NCI-H82 (cell line): ENCODE results near the gene PAXIP1.
"Not testable (repeated sequence)": the region's sequence is repeated elsewhere in the genome, so short reads cannot be mapped to it uniquely, and the experiment has no call there.

Source experiments
- DNase-seq: peaks from one replicate; lab custom pipeline; 2025; lab: John Stamatoyannopoulos, UW

PAXIP1 gene

GRCh38 chr7:154946166-154946565 is 56.8 kb downstream of the PAXIP1 start:
- no peak for DNase-seq

DNA sequence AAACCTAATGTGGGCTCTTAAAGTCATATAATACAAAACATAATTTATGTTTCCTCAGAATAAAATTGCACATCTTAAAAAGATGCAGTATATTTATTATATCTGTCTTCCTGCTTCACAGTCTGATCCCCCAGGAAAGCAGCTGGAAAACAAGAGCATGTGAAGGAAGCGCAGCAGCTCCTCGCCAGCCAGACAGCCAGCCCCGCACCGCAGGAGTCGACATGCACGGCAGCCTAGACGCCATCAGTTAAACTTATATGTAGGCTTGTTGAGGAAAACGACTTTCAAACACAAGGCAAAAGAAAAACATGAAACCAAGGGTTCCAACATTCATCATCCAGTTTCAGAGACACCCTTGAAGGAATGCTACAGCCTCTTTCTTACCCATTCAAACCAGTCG is 59.0 kb downstream of the PAXIP1 start:
- DNase-seq: no peak

GRCh38 chr7:154942691-154943090 is 60.2 kb downstream of the PAXIP1 start:
- no peak for DNase-seq

DNA sequence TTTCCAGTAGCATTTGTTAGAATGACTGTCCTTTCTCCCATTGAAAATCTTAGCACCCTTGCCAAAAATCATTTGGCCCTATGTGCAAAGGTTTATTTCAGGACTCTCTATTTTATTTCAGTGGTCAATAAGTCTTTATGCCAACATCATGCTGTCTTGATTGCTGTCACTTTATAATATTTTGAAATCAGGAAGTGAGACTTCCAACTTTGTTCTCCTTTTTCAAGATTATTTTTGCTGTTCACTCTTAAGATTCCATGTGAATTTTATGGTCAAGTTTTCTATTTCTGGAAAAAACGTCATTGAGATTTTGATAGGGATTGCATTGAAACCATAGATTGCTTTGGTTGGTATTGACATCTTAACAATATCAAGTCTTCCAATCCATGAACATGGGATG is 65.1 kb downstream of the PAXIP1 start:
- no peak for DNase-seq

- DNase-seq: not testable (repeated sequence)
These were observed 68.5 kb downstream of the PAXIP1 start for GRCh38 chr7:154934353-154934952.

DNA sequence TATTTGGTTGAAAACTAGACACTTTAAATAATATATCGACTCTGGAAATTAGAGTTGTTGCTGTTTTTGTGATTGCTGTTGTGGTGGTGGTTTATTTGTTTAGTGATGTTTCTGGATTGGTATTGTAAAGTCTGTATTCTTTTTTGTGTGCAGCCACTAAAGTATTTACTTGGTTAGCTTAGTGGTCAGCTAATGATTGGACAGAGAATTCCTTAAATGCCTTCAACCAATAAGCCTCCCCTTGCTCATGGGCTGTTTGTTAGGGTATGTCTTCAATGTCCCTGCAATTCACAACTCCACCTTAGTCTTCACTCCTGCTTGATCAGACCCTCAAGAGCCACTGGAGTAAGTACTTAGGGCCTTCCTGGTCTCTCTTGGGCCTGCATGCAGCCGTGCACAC is 71.0 kb downstream of the PAXIP1 start:
- no peak for DNase-seq

DNA sequence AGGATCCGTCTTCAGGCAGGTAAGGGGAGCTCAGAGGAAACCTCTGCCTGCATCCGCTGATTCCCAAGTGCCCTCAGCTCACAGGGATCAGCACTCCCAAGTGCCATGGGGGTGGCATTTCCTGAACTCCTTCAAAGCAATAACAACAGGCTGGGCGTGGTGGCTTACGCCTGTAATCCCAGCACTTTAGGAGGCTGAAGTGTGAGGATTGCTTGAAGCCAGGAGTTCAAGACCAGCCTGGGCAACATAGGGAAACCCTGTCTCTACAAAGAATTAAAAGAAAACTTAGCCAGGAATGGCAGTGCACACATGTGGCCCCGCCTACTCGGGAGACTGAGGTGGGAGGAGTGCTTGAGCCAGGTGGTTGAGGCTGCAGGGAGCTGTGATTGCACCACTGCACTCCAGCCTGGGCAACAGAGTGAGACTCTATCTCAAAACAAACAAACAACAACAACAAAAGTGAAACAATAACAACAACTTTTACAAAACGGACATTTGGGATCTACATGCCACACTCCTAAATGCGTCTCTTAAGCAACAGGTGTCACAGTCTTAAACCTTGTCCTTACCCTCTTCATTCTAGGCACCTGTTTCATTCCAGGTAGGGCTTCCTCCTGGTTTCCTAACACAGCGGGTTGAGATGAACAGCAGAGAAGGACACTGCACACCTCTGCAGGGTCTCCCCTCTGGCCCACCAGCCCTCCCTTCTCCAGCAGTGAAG is 73.8 kb downstream of the PAXIP1 start:
- no peak for DNase-seq

GRCh38 chr7:154928136-154929005 is 74.6 kb downstream of the PAXIP1 start:
- DNase-seq: peak; percentile 16

GRCh38 chr7:154927624-154928125 is 75.2 kb downstream of the PAXIP1 start:
- DNase-seq: peak; percentile 85

- DNase-seq: not testable (repeated sequence)
These were observed 80.5 kb downstream of the PAXIP1 start for GRCh38 chr7:154922472-154922871.

GRCh38 chr7:154919344-154920225 is 83.3 kb downstream of the PAXIP1 start:
- DNase-seq: no peak

DNA sequence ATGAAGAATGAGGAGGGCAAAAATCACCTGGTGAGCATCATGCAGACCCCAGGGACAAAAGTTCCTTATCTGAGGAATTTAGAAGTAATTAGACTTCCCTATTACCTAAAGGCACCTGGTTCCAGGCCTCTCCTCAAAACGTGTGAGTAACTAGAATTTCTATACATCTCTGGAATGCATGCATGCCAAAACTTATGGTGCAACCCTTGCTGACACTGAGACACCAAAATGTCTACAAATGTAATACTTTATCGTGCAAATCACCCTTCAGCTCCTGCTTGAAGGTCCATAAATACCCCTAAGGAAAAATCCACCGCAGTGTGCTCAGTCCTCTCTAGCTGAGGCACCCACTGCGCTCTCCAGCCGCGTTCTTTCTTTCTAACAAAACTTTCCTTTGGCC is 84.2 kb downstream of the PAXIP1 start:
- no peak for DNase-seq

GRCh38 chr7:154918266-154918665 is 84.7 kb downstream of the PAXIP1 start:
- no peak for DNase-seq

DNA sequence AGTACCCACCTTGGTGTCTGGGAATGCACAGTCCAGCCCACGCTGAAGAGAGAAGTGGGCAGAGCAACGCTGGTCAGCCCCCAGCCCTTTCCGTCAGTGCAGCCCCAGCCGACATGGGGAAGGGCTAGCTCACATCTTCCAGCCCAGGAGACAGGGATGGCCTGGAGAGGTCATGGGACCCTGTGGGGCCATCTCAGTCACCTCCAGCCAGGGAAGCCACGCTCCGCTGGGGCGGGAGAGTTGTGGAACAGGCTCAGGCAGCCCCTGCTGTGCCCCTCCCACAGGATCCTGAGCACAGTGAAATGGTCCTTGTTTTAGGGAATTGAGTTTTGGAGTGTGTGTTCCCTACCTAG is 85.1 kb downstream of the PAXIP1 start:
- DNase-seq: no peak

- no peak for DNase-seq
These were observed 85.8 kb downstream of the PAXIP1 start for GRCh38 chr7:154916856-154917807.

GRCh38 chr7:154916381-154916780 is 86.5 kb downstream of the PAXIP1 start:
- no peak for DNase-seq

- no peak for DNase-seq
These were observed 87.3 kb downstream of the PAXIP1 start for GRCh38 chr7:154915600-154915999.

GRCh38 chr7:154914996-154915380 is 87.9 kb downstream of the PAXIP1 start:
- DNase-seq: peak; percentile 27

DNA sequence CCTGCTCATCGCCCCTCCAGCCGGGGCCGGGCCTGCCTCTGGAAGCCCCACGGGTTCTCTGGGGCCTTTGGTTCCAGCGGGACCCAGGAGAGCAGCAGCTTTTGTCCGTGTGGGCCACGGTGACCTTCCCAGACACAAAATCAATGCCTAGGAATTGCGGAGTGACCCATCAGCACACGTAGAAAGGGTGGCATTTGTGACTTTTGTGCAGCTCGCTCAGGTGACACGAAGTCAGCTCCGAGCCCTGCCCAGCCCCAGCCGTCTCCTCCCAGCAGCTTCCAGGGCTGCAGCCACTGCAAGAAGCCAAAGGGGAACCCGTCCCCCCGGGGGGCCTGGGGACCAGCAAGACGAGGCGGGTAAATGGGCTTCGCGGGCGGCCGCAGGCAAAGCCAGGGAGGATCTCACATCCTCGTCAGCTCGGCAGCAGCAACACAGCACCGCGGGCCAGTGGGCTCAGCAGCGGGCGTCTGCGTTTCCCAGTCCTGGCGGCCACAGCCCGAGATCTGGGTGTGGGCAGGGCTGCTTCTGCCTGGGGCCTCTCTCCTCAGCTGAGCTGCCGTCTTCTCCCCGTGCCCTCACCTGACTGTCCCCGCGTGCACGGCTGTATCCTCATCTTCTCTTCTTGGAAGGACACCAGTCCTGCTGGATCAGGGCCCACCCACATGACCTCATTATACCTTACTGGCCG is 88.5 kb downstream of the PAXIP1 start:
- no peak for DNase-seq
